Activated CD4-positive, alpha-beta T cell treated with anti-CD3 and anti-CD28 coated beads for 36 hours (primary cell): ENCODE results near the gene MYBL2. TPM values are rescaled to one million over a fixed set of nuclear protein-coding genes. Genes with fewer than 3 reads are reported as not detected.

Source experiments
- ATAC-seq: fragments of 200-7000 bp; cut with Tn5 transposase; one replicate; pipeline ENCODE4 v1.10.0; 2021; ENCODE audit warnings: mild to moderate bottlenecking, moderate library complexity
- CTCF ChIA-PET: fragments of 350-600 bp; sonication (Branson Sonifier 250); formaldehyde crosslinking; loops from one replicate; lab custom pipeline; 2021; ENCODE audit warnings: antibody characterized with exemption; lab: Charles Lee
- POLR2A ChIA-PET: fragments of 350-600 bp; sonication (Branson Sonifier 250); formaldehyde crosslinking; loops from one replicate; lab custom pipeline; 2021; ENCODE audit warnings: antibody characterized with exemption, inconsistent platforms; lab: Charles Lee
- DNase-seq: peaks from one replicate; pipeline ENCODE4 v3.0.0-alpha.2; 2020
- H3K27ac Mint-ChIP-seq: one replicate; pipeline ENCODE4 v1.8.0; 2021; ENCODE audit warnings: mixed read lengths
- H3K27me3 Mint-ChIP-seq: one replicate; pipeline ENCODE4 v1.8.0; 2021; ENCODE audit warnings: mixed read lengths
- H3K36me3 Mint-ChIP-seq: one replicate; pipeline ENCODE4 v1.8.0; 2021; ENCODE audit warnings: low read depth, mixed read lengths
- H3K4me1 Mint-ChIP-seq: one replicate; pipeline ENCODE4 v1.8.0; 2021; ENCODE audit warnings: mixed read lengths
- H3K4me3 Mint-ChIP-seq: one replicate; pipeline ENCODE4 v1.8.0; 2021; ENCODE audit warnings: mild to moderate bottlenecking, moderate library complexity, mixed read lengths
- H3K9me3 Mint-ChIP-seq: one replicate; pipeline ENCODE4 v1.8.0; 2021; ENCODE audit warnings: low read depth, mixed read lengths
- intact Hi-C, 2 experiments: fragments of 100-400 bp; cut with DNase I in 1 of 2; cut with micrococcal nuclease in 1 of 2; formaldehyde crosslinking; loops; one replicate each; pipeline versions ENCODE4 v1.14.2 to v1.15.1; 2022 to 2024; cut with DNase I, micrococcal nuclease
- total RNA-seq, 2 experiments: library from RNA; stranded (reverse); gene quantifications; one replicate each; pipeline ENCODE4 v1.2.3, GENCODE V29; 2021

The MYBL2 gene
- total RNA-seq, 2 experiments from 2014 or later: 99.8 to 113 TPM

DNA sequence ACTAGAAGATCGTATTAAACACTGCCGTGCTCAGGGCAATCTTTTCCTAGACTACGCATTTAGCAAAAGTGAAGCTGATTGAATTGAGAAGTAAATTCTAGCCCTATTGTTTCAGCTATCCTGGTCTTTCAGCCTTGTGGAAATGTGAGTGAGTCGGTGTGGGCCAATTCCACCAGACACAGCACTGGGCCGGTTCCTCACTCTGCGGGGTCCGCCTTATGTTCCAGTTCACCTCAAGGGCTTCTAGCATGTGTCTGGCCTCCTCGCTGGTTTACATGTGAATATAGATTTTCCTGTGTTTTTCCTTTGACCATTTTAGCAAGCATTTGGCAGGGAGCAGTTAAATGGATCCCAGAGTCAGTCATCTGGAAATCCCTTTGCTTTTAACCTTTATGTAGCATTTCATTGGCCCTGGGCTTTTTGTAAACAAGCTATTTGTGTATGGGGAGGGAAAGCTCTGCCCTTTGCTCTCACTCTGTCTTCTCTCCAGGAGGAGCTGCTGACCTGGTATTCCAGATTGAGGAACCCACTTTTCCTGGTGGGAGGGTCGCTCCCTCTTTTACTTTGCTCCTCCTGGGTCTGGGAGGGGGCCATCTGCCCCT is 72.3 kb downstream of the MYBL2 start:
- CTCF ChIA-PET: interaction anchor here (1.0 kb wide), 1 partner anchor 11 kb away, joined by 3 read pairs; no protein-coding TSS in a partner anchor
- POLR2A ChIA-PET: no interaction called here
- H3K27ac Mint-ChIP-seq: no peak overlapping the region

DNA sequence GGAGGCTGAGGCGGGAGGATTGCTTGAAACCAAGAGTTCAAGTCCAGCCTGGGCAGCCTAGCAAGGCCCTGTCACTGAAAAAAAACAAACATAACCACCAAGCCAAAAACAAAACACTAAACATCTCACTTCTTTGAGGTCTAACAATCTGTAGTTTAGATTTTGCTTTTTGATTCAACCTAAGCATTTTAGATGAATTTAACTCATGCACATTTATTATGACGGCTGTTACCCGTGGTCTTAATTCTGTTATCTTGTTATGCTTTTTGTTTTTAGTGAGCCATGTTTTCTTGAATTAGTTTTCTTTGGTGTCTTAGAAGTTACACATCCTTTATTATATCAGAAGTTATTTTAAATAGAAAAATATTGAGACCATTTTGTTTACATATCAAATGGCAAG is 73.7 kb downstream of the MYBL2 start:
- intact Hi-C loops: no loop called here
- ChIA-PET CTCF (no interaction called here), POLR2A (no interaction called here)
- DNase-seq (no peak), ATAC-seq (no peak)
- Mint-ChIP-seq H3K4me1 (peaks cover 17% of the 10 kb centered on the region), H3K27me3 (no peaks in the 10 kb centered on the region), H3K36me3 (no peaks in the 10 kb centered on the region), H3K9me3 (no peaks in the 10 kb centered on the region), H3K4me3 (no peak overlapping the region), H3K27ac (no peak overlapping the region)

More for the DNA sequence above, 72.3 kb downstream of the MYBL2 start:
- ATAC-seq: no peak
- DNase-seq: no peak
- Mint-ChIP-seq H3K36me3 (no peaks in the 10 kb centered on the region), H3K4me3 (no peak overlapping the region), H3K4me1 (peaks cover 14% of the 10 kb centered on the region), H3K9me3 (no peaks in the 10 kb centered on the region), H3K27me3 (no peaks in the 10 kb centered on the region)
- intact Hi-C loops: no loop called here

DNA sequence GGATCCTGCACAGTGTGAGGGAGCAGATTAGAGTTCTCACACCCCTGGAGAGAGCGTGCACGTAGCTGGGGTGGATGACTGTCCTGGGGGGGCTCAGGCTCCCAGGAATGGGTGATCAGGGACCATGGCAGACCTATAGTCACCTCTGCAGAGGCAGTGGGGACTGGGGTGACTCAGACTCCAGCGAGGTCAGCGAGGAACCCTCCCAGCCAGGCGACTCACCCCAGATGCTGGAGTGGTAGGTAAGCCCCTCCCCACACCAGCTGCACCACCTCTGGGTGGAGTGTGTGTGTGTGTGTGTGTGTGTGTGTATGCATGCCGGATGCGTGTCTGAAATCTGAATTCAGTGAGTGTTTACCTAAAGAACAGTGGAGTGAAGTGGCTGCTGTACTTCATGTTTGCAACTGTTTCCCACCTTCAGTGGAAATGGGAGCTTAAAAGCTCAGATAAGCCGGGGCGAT is 77.3 kb downstream of the MYBL2 start:
- no peak overlapping the region for H3K4me3 Mint-ChIP-seq
- CTCF ChIA-PET: no interaction called here
- no peak overlapping the region for H3K27ac Mint-ChIP-seq
- POLR2A ChIA-PET: no interaction called here
- H3K27me3 Mint-ChIP-seq: peaks cover 4% of the 10 kb centered on the region
- intact Hi-C loops: no loop called here
- ATAC-seq (peak; percentile 84), DNase-seq (peak; percentile 66)
- H3K36me3 Mint-ChIP-seq: no peaks in the 10 kb centered on the region
- peaks cover 12% of the 10 kb centered on the region for H3K4me1 Mint-ChIP-seq
- no peaks in the 10 kb centered on the region for H3K9me3 Mint-ChIP-seq

DNA sequence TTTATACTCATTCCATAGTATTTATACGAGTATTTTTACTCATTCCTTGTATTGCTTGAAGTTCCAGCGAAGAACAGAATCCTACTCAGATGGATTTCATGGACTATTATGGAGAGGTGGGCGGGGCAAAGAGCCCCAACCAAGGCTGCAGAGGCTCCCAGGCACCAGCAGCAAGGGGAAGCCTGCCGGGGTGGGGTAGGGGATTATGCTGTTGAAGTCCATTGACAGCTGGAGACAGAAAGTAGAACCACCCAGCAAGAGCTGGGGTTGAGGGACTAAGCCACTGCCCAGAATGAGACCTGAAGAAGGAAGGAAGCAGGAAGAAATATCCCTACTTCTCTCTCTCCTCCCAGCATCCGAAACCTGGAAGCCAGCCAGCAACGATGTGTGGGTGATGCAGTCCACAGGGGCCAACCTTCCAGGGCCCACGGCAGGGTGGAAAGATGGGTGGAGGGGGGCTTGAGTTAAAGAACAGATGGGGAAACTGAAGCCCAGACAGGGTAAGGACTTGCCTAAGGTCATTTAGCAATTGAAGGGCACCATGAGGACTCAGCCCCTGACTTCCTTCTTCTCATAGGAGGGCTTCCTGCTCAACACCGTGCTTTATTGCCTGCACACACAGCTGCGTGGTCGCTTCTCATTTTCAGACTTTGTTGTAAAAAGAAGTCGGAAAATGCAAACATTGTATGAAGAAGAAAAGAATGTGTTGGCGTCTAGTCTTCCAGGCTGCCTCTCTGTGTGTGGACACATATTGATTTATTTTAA is 78.2 kb downstream of the MYBL2 start:
- POLR2A ChIA-PET: no interaction called here

DNA sequence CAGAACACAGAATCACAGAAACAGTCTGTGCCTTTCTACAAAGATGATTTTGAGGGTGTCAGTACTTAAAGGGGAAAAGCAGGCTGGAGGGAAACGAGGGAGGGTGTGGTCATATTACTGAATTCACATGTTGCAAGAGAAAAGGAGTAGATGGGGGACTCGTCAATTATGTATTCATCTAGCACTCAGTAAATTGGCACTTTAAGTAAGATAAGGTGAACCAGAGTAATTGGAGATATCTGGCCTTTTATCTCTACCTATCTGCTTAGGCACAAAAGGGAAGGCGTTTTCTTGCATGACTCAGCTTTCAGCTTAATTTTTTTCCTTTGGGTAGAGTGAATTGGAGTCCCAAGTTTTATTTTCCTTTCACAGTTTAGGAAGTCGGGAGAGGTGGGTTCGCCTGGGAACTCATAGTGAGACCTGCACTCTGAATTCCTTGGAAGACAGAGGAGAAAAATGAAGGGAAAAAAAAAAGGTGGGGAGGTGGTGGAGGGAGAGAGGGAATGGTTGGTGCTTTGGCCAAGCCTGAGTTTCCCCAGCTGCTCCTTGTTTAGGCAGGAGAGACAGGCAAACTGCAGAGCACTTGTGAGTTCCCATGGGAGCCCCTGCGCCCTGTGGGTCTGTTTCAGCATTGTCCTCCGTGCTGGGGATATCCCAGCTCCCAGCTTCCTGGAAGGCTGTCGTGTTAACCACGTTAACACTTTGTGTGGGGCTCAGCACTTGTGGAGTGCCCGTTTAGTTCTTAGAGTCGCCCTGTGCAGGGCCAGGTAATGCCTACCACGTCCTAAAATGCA is 79.6 kb downstream of the MYBL2 start:
- Mint-ChIP-seq H3K36me3 (no peaks in the 10 kb centered on the region), H3K4me1 (peaks cover 27% of the 10 kb centered on the region), H3K4me3 (no peak overlapping the region), H3K27me3 (peaks cover 4% of the 10 kb centered on the region), H3K27ac (peak overlapping the region; percentile 22), H3K9me3 (peaks cover 3% of the 10 kb centered on the region)
- ChIA-PET CTCF (interaction anchor here (0.6 kb wide), 1 partner anchor 40 kb away, joined by 3 read pairs; no protein-coding TSS in a partner anchor), POLR2A (no interaction called here)
- intact Hi-C loops: no loop called here
- DNase-seq (no peak), ATAC-seq (no peak)

More for the DNA sequence above, 78.2 kb downstream of the MYBL2 start:
- DNase-seq (no peak), ATAC-seq (no peak)
- Mint-ChIP-seq H3K4me3 (no peak overlapping the region), H3K4me1 (peaks cover 15% of the 10 kb centered on the region), H3K27ac (no peak overlapping the region), H3K36me3 (no peaks in the 10 kb centered on the region), H3K9me3 (no peaks in the 10 kb centered on the region), H3K27me3 (peaks cover 4% of the 10 kb centered on the region)
- CTCF ChIA-PET: interaction anchor here (0.5 to 0.6 kb wide), 2 partner anchors 199 to 239 kb away, joined by 3 read pairs; no protein-coding TSS in a partner anchor
- intact Hi-C loops: no loop called here

DNA sequence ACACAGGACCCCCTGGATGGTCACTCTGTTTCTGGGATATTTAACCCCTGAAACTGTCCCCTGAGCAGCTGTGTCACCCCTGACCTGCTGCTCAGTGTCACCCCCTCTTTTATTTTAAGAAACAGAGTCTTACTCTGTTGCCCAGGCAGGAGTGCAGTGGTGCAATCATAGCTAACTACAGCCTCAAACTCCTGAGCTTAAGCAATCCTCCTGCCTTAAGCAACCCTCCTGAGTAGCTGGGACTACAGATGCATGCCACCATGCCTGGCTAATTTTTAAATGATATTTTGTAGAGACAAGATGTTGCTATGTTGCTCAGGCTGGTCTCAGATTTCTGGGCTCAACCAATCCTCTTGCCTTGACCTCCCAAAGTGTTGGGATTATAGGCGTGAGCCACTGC is 81.4 kb downstream of the MYBL2 start:
- no peak for DNase-seq
- no peaks in the 10 kb centered on the region for H3K36me3 Mint-ChIP-seq
- intact Hi-C loops: loop anchor here in 1 of 2 experiments (2.0 kb wide), 1 partner anchor 299 kb away; no protein-coding TSS in a partner anchor
- ChIA-PET CTCF (interaction anchor here (0.6 to 4.1 kb wide), 9 partner anchors 11 to 335 kb away, joined by 3 to 34 read pairs (median 4); no protein-coding TSS in a partner anchor), POLR2A (no interaction called here)
- H3K4me1 Mint-ChIP-seq: peaks cover 42% of the 10 kb centered on the region
- no peak overlapping the region for H3K4me3 Mint-ChIP-seq
- no peak overlapping the region for H3K27ac Mint-ChIP-seq
- peaks cover 4% of the 10 kb centered on the region for H3K27me3 Mint-ChIP-seq
- no peak for ATAC-seq
- H3K9me3 Mint-ChIP-seq: peaks cover 3% of the 10 kb centered on the region

DNA sequence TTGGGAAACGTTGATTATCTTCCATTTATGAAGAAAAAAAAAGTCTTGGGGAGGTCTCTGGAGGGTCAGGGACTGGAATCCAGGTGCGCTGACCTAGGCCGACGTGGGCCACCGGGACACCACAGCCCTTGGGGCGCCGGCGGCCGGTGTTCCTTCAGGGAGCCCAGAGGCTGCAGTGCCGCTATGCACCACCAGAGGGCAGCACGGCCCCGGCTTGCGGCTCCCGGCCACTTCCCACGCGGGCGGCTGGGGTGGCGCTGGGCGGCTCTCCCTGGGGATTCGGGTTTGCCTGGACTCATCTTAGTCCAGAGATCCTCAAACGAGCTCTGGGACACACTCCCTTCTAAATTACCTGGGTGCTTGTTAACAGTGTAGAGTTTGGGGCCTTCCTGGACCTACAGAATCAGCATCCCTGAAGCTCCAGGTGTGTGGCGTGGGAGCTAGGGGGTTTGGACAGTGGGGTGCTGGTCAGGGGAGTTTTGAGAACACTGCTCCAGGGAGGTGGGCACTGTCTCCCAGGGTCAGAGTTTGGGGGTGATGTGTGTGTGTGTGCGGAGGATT is 82.9 kb downstream of the MYBL2 start:
- peak; percentile 10 for ATAC-seq
- H3K27ac Mint-ChIP-seq: peak overlapping the region; percentile 81
- H3K27me3 Mint-ChIP-seq: peaks cover 4% of the 10 kb centered on the region
- CTCF ChIA-PET: interaction anchor here (0.6 to 4.1 kb wide), 28 partner anchors 10 to 340 kb away, joined by 3 to 34 read pairs (median 4); no protein-coding TSS in a partner anchor
- intact Hi-C loops: loop anchor here (1.0 to 5.0 kb wide), 11 partner anchors 37 to 1217 kb away; partner anchors contain the start of genes OSER1 (in 1 of the 2), STK4 (in 1 of the 2) and TOX2 (in 1 of the 2)
- H3K4me1 Mint-ChIP-seq: peaks cover 42% of the 10 kb centered on the region
- peaks cover 8% of the 10 kb centered on the region for H3K9me3 Mint-ChIP-seq
- no peak overlapping the region for H3K4me3 Mint-ChIP-seq
- peak; percentile 92 for DNase-seq
- POLR2A ChIA-PET: interaction anchor here (1.1 kb wide), 1 partner anchor 317 kb away, joined by 3 read pairs; no protein-coding TSS in a partner anchor
- H3K36me3 Mint-ChIP-seq: no peaks in the 10 kb centered on the region

DNA sequence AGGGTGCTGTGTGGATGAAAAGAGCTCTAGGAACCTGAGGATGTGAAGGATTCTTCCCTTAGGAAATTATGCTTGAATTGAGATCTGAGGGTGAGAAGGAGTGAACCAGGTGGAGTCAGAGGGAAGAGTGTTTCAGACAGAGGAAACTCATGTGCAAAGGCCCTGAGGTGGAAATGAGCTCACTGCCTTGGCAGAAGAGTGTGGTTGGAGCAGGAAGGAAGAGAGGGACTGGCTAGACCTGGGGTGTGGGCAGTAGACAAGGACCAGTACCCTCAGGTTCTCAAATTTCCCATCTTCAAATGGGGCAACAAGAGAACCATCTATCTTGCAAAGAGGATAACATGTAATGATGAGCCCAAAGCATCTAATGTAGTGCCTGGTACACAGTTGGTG is 83.9 kb downstream of the MYBL2 start:
- DNase-seq (peak; percentile 37), ATAC-seq (no peak)
- H3K36me3 Mint-ChIP-seq: no peaks in the 10 kb centered on the region
- H3K4me1 Mint-ChIP-seq: peaks cover 36% of the 10 kb centered on the region
- H3K4me3 Mint-ChIP-seq: peak overlapping the region; percentile 12
- intact Hi-C loops: loop anchor here (1.0 to 5.0 kb wide), 18 partner anchors 14 to 1217 kb away; partner anchors contain the start of genes IFT52 (in 2 of the 2), SRSF6 (in 2 of the 2), OSER1 (in 1 of the 2) and STK4 (in 1 of the 2)
- peaks cover 8% of the 10 kb centered on the region for H3K9me3 Mint-ChIP-seq
- peaks cover 4% of the 10 kb centered on the region for H3K27me3 Mint-ChIP-seq
- POLR2A ChIA-PET: interaction anchor here (0.8 to 1.4 kb wide), 9 partner anchors 14 to 323 kb away, joined by 3 to 5 read pairs (median 3); partner anchors contain the start of gene SRSF6
- CTCF ChIA-PET: interaction anchor here (0.5 to 4.1 kb wide), 22 partner anchors 14 to 339 kb away, joined by 3 to 34 read pairs (median 5); no protein-coding TSS in a partner anchor
- peak overlapping the region; percentile 97 for H3K27ac Mint-ChIP-seq

DNA sequence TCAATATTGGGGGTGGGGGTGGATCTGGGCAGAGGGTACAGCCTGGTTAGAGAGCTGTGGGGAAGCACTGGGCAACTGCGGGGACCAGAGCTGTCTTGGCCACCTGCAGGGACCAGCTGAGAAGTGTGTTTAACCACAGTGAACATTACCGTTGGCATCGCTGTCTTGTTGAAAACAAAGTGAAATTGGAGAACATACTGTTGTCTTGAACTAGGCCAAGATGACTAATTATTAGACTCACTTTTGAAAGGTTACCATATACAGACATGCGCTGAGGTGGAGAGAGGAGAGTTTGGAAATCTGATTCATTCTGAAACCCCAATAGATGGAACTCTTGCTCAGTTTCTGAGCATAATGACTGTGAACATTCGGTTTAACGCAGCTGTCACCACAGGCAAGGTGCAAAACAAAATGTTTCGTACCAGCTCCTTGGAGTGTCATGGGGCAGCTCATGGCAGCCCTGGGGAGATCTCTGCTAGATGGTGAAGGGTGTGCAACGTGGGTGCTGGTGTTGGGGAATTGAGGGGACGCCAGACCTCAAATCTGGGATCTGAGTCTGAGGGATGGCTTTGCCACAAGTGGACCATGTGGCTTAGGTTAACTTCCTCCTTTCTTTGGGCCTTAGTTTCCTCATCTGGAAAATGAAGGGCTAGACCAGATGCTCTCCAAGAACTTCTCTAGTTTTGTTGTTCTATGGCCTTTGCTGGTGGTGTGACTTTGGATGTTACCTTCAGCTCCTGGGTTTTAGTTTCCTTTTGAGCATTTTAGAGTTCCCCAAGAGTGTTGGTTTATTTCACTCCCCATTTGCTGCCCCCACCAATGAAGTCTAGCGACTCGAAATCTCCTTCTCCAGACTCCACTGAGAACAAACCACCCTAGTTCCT is 84.5 kb downstream of the MYBL2 start:
- intact Hi-C loops: loop anchor here (1.0 to 5.0 kb wide), 18 partner anchors 15 to 1216 kb away; partner anchors contain the start of genes IFT52 (in 2 of the 2), SRSF6 (in 2 of the 2), OSER1 (in 1 of the 2) and STK4 (in 1 of the 2)
- H3K27me3 Mint-ChIP-seq: peaks cover 4% of the 10 kb centered on the region
- ChIA-PET POLR2A (interaction anchor here (0.6 to 1.4 kb wide), 16 partner anchors 15 to 981 kb away, joined by 3 to 5 read pairs (median 3); partner anchors contain the start of gene SRSF6), CTCF (interaction anchor here (0.8 to 4.1 kb wide), 19 partner anchors 14 to 338 kb away, joined by 3 to 34 read pairs (median 5); no protein-coding TSS in a partner anchor)
- H3K9me3 Mint-ChIP-seq: peaks cover 8% of the 10 kb centered on the region
- H3K36me3 Mint-ChIP-seq: no peaks in the 10 kb centered on the region
- H3K4me1 Mint-ChIP-seq: peaks cover 33% of the 10 kb centered on the region
- H3K27ac Mint-ChIP-seq: peak overlapping the region; percentile 97
- DNase-seq (peak; percentile 83), ATAC-seq (peak; percentile 87)
- H3K4me3 Mint-ChIP-seq: peak overlapping the region; percentile 12
